ENCODE measurements around the gene P2RY13.

P2RY13 gene

DNA sequence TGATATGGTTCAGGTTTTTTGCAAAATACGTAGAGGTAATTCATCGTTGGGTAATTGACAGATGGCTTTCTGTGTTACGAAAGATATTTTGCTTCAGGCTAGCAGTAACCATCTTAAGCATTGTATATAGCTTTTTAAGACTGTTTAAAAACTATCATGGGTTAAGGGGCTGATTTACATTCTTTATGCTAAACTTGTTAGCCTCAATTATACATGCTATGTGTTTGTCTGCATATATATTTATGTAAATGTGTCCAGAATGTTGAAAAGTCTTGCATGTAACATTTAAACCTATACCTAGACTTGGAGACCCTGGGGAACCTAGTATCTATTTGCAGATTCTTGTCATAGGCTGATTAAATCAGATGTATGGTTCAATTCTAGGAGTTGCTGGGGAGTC lies 39.9 kb downstream of the P2RY13 start:
- no peak for DNase-seq

- no peak for DNase-seq
These were observed 43.4 kb downstream of the P2RY13 start for GRCh38 chr3:151285940-151286339.

DNA sequence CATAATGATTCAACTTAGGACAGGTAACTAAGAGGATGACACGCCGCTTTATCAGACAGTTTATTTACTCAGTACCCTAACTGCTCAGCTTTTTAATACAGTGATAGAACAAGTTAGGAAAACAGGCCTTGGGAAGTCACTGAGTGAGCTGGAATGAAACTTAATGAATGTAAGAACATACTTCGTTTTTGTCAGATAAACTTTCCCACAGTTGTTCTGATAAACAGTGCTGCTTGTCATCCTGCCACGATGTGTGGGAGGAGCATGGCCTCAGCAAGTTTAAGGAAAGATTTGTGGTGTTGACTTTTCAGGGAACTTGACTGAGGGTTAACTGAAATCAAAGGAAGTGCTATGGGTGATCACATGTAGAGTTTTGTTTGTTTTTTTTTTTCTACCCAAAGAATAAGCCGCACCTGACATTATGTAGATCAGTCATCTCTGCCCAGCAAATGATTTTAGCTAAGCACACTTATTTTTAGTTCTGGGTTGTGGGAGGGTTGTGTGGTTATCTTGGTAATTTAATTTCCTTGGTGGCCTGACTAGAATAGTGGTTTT lies 45.4 kb downstream of the P2RY13 start:
- DNase-seq: no peak

GRCh38 chr3:151283387-151283786 lies 46.0 kb downstream of the P2RY13 start:
- DNase-seq: no peak

GRCh38 chr3:151282921-151283320 lies 46.4 kb downstream of the P2RY13 start:
- peak; percentile 50 for DNase-seq

GRCh38 chr3:151281671-151282324 lies 47.6 kb downstream of the P2RY13 start:
- DNase-seq: no peak

DNA sequence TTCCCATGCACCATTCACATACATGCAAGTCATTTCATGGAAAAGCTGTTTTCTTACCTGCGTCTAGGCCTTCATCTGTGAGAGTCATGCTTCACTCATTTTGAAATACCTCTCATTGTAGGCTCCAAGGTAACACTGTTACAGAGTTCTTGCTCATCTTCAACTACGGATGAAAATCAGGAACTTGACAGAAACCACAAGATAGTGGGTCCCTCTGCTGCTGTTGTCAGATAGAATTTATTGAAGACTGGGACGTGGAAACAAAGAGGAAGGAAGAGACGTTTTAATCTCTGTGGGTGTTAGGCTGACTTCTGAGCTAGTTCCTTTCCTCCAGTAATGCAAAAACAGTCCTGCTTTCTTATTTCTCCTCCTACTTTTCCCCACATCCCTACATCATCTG lies 51.1 kb downstream of the P2RY13 start, which contains the start of gene P2RY14:
Gene P2RY14, minus strand, starts transcription at position 313 of the 400 bp plus-strand sequence. CDS start 64,226 bp downstream, outside the sequence.
- no peak for DNase-seq

GRCh38 chr3:151276687-151277042 lies 52.7 kb downstream of the P2RY13 start:
- DNase-seq: no peak
